ENCODE data around the gene PTPN11. TPM values are rescaled to one million over a fixed set of nuclear protein-coding genes. Genes with fewer than 3 reads are reported as not detected.
"Not testable (repeated sequence)": the region's sequence is repeated elsewhere in the genome, so short reads cannot be mapped to it uniquely, and the experiment has no call there.

Gene PTPN11
- total RNA-seq, 4 donors from 2014 or later: 29.0 to 82.0 (median 57.5) TPM

DNA sequence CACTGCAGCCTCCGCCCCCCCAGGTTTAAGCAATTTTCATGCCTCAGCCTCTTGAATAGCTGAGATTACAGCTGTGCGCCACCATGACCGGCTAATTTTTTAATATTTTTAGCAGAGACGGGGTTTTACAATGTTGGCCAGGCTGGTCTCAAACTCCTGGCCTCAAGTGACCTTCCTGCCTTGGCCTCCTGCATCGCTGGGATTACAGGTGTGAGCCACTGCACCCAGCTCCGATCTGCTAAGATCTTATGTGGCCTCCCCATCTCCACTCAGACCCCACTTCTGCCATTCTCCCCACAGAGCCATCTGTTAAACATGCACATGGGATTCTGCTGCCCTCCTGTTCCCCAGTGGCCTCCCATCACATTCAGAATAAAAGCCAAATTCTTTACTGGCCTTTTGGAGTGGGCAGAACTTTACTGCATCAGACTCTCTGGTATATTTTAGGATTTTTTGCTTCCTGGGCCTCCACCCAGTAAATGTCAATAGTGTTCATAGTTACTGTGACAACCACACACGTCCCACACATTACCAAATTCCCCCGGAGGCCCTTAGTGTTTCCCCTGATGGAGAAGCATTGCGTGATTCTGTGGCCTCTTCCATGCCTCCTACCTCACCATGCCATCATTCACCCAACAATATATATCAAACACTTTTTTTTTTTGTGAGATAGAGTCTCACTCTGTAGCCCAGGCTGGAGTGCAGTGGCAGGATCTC is 96.3 kb downstream of the PTPN11 start:
- 66 to 80% methylated on average over 9 of the region's 9 CpGs for WGBS, 2 donors
- no peak overlapping the region for H3K4me3 ChIP-seq
- DNase-seq: no peak
- H3K9me3 ChIP-seq: no peaks in the 10 kb centered on the region
- no peaks in the 10 kb centered on the region for H3K27me3 ChIP-seq
- H3K36me3 ChIP-seq: peaks cover 0 to 14% (median 0%) of the 10 kb centered on the region in 3 donors
- intact Hi-C loops (cut with DNase I): no loop called here
- no peak for TF ChIP-seq POLR2A (IDR thresholded peaks at IDR 0.05)
- TF ChIP-seq, protein P1, sequence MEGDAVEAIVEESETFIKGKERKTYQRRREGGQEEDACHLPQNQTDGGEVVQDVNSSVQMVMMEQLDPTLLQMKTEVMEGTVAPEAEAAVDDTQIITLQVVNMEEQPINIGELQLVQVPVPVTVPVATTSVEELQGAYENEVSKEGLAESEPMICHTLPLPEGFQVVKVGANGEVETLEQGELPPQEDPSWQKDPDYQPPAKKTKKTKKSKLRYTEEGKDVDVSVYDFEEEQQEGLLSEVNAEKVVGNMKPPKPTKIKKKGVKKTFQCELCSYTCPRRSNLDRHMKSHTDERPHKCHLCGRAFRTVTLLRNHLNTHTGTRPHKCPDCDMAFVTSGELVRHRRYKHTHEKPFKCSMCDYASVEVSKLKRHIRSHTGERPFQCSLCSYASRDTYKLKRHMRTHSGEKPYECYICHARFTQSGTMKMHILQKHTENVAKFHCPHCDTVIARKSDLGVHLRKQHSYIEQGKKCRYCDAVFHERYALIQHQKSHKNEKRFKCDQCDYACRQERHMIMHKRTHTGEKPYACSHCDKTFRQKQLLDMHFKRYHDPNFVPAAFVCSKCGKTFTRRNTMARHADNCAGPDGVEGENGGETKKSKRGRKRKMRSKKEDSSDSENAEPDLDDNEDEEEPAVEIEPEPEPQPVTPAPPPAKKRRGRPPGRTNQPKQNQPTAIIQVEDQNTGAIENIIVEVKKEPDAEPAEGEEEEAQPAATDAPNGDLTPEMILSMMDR (IDR thresholded peaks at IDR 0.05): no peak
- H3K27ac ChIP-seq: no peak overlapping the region
- H3K4me1 ChIP-seq: no peaks in the 10 kb centered on the region

DNA sequence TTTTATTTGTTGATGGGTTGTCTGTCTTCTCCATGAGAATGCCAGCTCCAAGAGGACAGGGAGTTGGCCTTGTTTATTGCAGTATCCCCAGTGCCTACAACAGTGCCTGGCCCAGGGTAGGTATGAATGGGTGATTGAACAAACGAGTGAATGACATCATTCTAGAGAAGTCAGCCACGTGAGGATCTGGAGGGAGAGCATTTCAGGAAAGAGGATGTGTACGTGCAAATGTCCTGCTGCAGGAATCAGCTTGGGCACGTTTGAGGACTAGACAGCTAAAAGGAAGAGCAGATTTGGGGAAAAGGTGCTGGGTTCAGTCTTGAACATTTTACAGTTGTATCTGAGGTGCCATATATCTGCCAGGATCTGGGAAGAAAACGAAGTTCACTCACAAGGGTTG is 97.1 kb downstream of the PTPN11 start:
- Histone ChIP-seq H3K36me3 (peaks cover 0 to 6% (median 0%) of the 10 kb centered on the region in 3 donors), H3K27ac (no peak overlapping the region), H3K27me3 (no peaks in the 10 kb centered on the region), H3K9me3 (no peaks in the 10 kb centered on the region), H3K4me3 (no peak overlapping the region), H3K4me1 (no peaks in the 10 kb centered on the region)
- no peak for DNase-seq
- intact Hi-C loops (cut with DNase I): no loop called here
- no peak for TF ChIP-seq POLR2A (IDR thresholded peaks at IDR 0.05)
- TF ChIP-seq, protein P1 (IDR thresholded peaks at IDR 0.05): no peak
- WGBS, 2 donors: 50 to 73% methylated on average over 5 of the region's 5 CpGs

DNA sequence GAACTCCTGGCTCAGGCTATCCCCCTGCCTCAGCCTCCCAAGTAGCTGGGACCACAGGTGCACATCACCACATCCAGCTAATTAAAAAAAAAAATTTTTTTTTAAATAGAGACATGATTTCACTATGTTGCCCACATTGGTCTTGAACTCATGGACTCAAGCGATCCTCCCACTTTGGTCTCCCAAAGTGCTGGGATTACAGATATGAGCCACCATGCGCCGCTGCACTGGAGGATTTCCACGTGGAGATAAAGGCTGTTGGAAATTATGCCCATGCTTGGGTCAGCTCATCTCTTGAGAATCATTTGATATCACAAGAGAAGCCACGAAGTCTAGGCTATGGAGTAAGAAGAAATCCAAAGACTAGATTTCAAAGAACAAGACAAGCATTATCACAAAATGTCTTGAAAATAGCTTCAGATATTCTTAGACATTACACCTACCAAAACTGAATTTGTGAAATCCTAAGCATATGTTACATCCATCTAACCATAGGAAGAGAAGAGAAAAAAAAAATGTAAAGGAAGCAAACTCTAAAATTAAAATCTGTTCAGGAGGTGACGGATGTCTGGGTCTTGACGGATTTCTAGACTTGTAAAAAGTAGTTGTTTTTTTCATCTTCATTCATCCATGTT is 99.1 kb downstream of the PTPN11 start:
- no peak for TF ChIP-seq POLR2A (IDR thresholded peaks at IDR 0.05)
- TF ChIP-seq, protein P1 (IDR thresholded peaks at IDR 0.05): no peak
- DNase-seq: no peak
- Histone ChIP-seq H3K27ac (no peak overlapping the region), H3K36me3 (no peaks in the 10 kb centered on the region), H3K4me1 (no peaks in the 10 kb centered on the region), H3K27me3 (no peaks in the 10 kb centered on the region), H3K4me3 (no peak overlapping the region), H3K9me3 (no peaks in the 10 kb centered on the region)
- intact Hi-C loops (cut with DNase I): no loop called here
- 78 to 83% methylated on average over 7 of the region's 7 CpGs for WGBS, 2 donors

DNA sequence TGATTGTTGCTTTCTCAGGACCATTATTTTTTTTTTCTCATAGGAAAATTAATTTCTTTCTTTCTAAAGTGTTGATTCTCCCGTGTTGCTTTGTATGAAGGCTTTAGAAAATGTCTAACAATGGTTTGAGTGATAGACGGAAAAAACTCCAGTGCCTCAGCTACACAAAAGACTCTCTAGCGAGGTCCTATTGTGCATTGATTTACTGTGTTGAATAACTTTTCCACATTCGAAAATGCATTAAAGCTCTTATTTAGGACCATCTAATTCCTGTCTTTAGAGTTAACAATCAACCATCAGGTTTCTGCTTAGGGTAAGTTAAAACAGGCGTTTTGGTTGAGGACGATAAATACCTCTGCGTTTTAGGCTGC is 99.6 kb downstream of the PTPN11 start:
- H3K27me3 ChIP-seq: no peaks in the 10 kb centered on the region
- WGBS, 2 donors: 44 to 60% methylated on average over 7 of the region's 7 CpGs
- no peaks in the 10 kb centered on the region for H3K9me3 ChIP-seq
- H3K4me3 ChIP-seq: no peak overlapping the region
- intact Hi-C loops (cut with DNase I): no loop called here
- TF ChIP-seq, protein P1 (IDR thresholded peaks at IDR 0.05): no peak
- TF ChIP-seq POLR2A (IDR thresholded peaks at IDR 0.05): no peak
- DNase-seq: no peak
- no peaks in the 10 kb centered on the region for H3K36me3 ChIP-seq
- H3K4me1 ChIP-seq: no peaks in the 10 kb centered on the region
- H3K27ac ChIP-seq: no peak overlapping the region

DNA sequence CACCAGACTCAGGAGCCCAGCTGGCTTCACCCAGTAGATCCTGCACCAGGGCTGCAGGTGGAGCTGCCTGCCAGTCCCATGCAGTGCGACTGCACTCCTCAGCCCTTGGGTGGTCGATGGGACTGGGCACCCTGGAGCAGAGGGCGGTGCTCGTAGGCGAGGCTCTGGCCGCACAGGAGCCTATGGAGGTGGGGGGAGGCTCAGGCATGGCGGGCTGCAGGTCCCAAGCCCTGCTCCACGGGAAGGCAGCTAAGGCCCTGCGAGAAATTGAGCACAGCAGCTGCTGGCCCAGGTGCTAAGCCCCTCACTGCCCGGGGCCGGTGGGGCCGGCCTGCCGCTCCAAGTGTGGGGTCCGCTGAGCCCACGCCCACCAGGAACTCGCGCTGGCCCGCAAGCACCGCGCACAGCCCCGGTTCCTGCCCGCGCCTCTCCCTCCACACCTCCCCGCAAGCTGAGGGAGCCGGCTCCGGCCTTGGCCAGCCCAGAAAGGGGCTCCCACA is 101.1 kb downstream of the PTPN11 start:
- H3K9me3 ChIP-seq; H3K4me3 ChIP-seq; H3K27me3 ChIP-seq; H3K4me1 ChIP-seq; H3K36me3 ChIP-seq; DNase-seq; H3K27ac ChIP-seq; intact Hi-C loops (cut with DNase I): not testable (repeated sequence)
- WGBS, 2 donors: no CpG with 5 or more reads among the region's 26 CpGs

All from esophagus squamous epithelium (tissue), 5 donors.